Measurements from ENCODE around the gene EDDM13.
A peak's percentile ranks its signal among the peaks of the same experiment; 100 is the strongest.
"Not testable (repeated sequence)": the region's sequence is repeated elsewhere in the genome, so short reads cannot be mapped to it uniquely, and the experiment has no call there.

The EDDM13 gene

GRCh38 chr19:56321254-56321988 lies 48.9 kb downstream of the EDDM13 start:
- no peak for DNase-seq (ENCODE audit: low read depth in 1 of 2, low spot score in 1 of 2)

- no peak for DNase-seq (ENCODE audit: low read depth in 1 of 2, low spot score in 1 of 2)
These were observed 49.5 kb downstream of the EDDM13 start for GRCh38 chr19:56321989-56322440.

- no peak for DNase-seq (ENCODE audit: low read depth in 1 of 2, low spot score in 1 of 2)
These were observed 51.9 kb downstream of the EDDM13 start for GRCh38 chr19:56324436-56324835.

GRCh38 chr19:56332695-56333094 lies 60.1 kb downstream of the EDDM13 start:
- no peak for DNase-seq (ENCODE audit: low read depth in 1 of 2, low spot score in 1 of 2)

- DNase-seq (ENCODE audit: low read depth in 1 of 2, low spot score in 1 of 2): peak in 1 of 2 donors; percentile 30
These were observed 61.0 kb downstream of the EDDM13 start for GRCh38 chr19:56333506-56333905.

GRCh38 chr19:56335371-56335770 lies 62.8 kb downstream of the EDDM13 start:
- not testable (repeated sequence) for DNase-seq (ENCODE audit: low read depth in 1 of 2, low spot score in 1 of 2)

GRCh38 chr19:56337077-56337476 lies 64.5 kb downstream of the EDDM13 start:
- DNase-seq (ENCODE audit: low read depth in 1 of 2, low spot score in 1 of 2): not testable (repeated sequence)

- not testable (repeated sequence) for DNase-seq (ENCODE audit: low read depth in 1 of 2, low spot score in 1 of 2)
These were observed 66.5 kb downstream of the EDDM13 start for GRCh38 chr19:56339031-56339430.

GRCh38 chr19:56341948-56342347 lies 69.4 kb downstream of the EDDM13 start:
- no peak for DNase-seq (ENCODE audit: low read depth in 1 of 2, low spot score in 1 of 2)

- no peak for DNase-seq (ENCODE audit: low read depth in 1 of 2, low spot score in 1 of 2)
These were observed 74.7 kb downstream of the EDDM13 start for GRCh38 chr19:56347163-56347778.

GRCh38 chr19:56348289-56348877 lies 75.8 kb downstream of the EDDM13 start:
- DNase-seq (ENCODE audit: low read depth in 1 of 2, low spot score in 1 of 2): no peak

GRCh38 chr19:56350416-56351045 lies 78.0 kb downstream of the EDDM13 start:
- peak in 1 of 2 donors; percentile 42 for DNase-seq (ENCODE audit: low read depth in 1 of 2, low spot score in 1 of 2)

GRCh38 chr19:56351208-56351607 lies 78.7 kb downstream of the EDDM13 start:
- no peak for DNase-seq (ENCODE audit: low read depth in 1 of 2, low spot score in 1 of 2)

- DNase-seq (ENCODE audit: low read depth in 1 of 2, low spot score in 1 of 2): no peak
These were observed 83.0 kb downstream of the EDDM13 start for GRCh38 chr19:56355517-56355916.

- DNase-seq (ENCODE audit: low read depth in 1 of 2, low spot score in 1 of 2): no peak
These were observed 84.4 kb downstream of the EDDM13 start for GRCh38 chr19:56356944-56357343.

Data from activated CD4-positive, alpha-beta T cell treated with anti-CD3 and anti-CD28 coated beads, Interleukin-2, amount 50 U/mL, for 24 hours (primary cell).